ENCODE results near the gene DIAPH2. TPM values are rescaled to one million over a fixed set of nuclear protein-coding genes. Genes with fewer than 3 reads are reported as not detected.
A peak's percentile ranks its signal among the peaks of the same experiment; 100 is the strongest.

Gene DIAPH2
- total RNA-seq, 2 donors from 2014 or later = 21.5 to 51.8 TPM

GRCh38 chrX:97398030-97398551 lies 713.4 kb downstream of the DIAPH2 start:
- no peak for TF ChIP-seq CTCF (conservative IDR thresholded peaks at IDR 0.05)
- Mint-ChIP-seq H3K9me3 (no peaks in the 10 kb centered on the region), H3K36me3 (ENCODE audit: low read depth) (no peaks in the 10 kb centered on the region), H3K27ac (peak overlapping the region; percentile 23), H3K27me3 (ENCODE audit: insufficient read depth) (no peaks in the 10 kb centered on the region), H3K4me3 (no peak overlapping the region), H3K4me1 (peaks cover 5% of the 10 kb centered on the region)
- H3K9ac ChIP-seq (ENCODE audit: extremely low read depth, low read length, poor library complexity, severe bottlenecking) = no peak overlapping the region
- no peaks in the 10 kb centered on the region for H3K4me1 ChIP-seq (ENCODE audit: control insufficient read depth, insufficient read depth, low read length)
- H3K36me3 ChIP-seq (ENCODE audit: control insufficient read depth, insufficient read depth, low read length) = no peaks in the 10 kb centered on the region
- no peak overlapping the region for H3K4me3 ChIP-seq (ENCODE audit: low read length)
- no peaks in the 10 kb centered on the region for H3K27me3 ChIP-seq (ENCODE audit: control insufficient read depth, insufficient read depth, low read length, poor library complexity, severe bottlenecking)
- H3K9me3 ChIP-seq (ENCODE audit: control insufficient read depth, low read length) = no peaks in the 10 kb centered on the region
- WGBS, 2 experiments (ENCODE audit: insufficient coverage in 1 of 2, insufficient read length in 1 of 2) = 43 to 60% methylated on average over 1 of the region's 3 CpGs
- no peak for DNase-seq
- no peak overlapping the region for H3K27ac ChIP-seq (ENCODE audit: low read depth, low read length)

- H3K27ac Mint-ChIP-seq = peak overlapping the region; percentile 59
- no peaks in the 10 kb centered on the region for H3K4me1 ChIP-seq (ENCODE audit: control insufficient read depth, insufficient read depth, low read length)
- no peaks in the 10 kb centered on the region for H3K9me3 Mint-ChIP-seq
- no peak overlapping the region for H3K27ac ChIP-seq (ENCODE audit: low read depth, low read length)
- no peak overlapping the region for H3K4me3 ChIP-seq (ENCODE audit: low read length)
- no peaks in the 10 kb centered on the region for H3K9me3 ChIP-seq (ENCODE audit: control insufficient read depth, low read length)
- H3K36me3 Mint-ChIP-seq (ENCODE audit: low read depth) = no peaks in the 10 kb centered on the region
- TF ChIP-seq CTCF (conservative IDR thresholded peaks at IDR 0.05) = no peak
- no peaks in the 10 kb centered on the region for H3K27me3 ChIP-seq (ENCODE audit: control insufficient read depth, insufficient read depth, low read length, poor library complexity, severe bottlenecking)
- H3K27me3 Mint-ChIP-seq (ENCODE audit: insufficient read depth) = no peaks in the 10 kb centered on the region
- peaks cover 5% of the 10 kb centered on the region for H3K4me1 Mint-ChIP-seq
- no peak for DNase-seq
- 95% methylated on average over 2 of the region's 2 CpGs; no CpG with 5 or more reads in 1 of the 2 experiments for WGBS, 2 experiments (ENCODE audit: insufficient coverage in 1 of 2, insufficient read length in 1 of 2)
- no peak overlapping the region for H3K9ac ChIP-seq (ENCODE audit: extremely low read depth, low read length, poor library complexity, severe bottlenecking)
- H3K4me3 Mint-ChIP-seq = no peak overlapping the region
- no peaks in the 10 kb centered on the region for H3K36me3 ChIP-seq (ENCODE audit: control insufficient read depth, insufficient read depth, low read length)
Observed at GRCh38 chrX:97399400-97399799, 714.8 kb downstream of the DIAPH2 start.

- Histone ChIP-seq H3K9ac (ENCODE audit: extremely low read depth, low read length, poor library complexity, severe bottlenecking) (no peak overlapping the region), H3K4me3 (ENCODE audit: low read length) (no peak overlapping the region), H3K9me3 (ENCODE audit: control insufficient read depth, low read length) (no peaks in the 10 kb centered on the region), H3K36me3 (ENCODE audit: control insufficient read depth, insufficient read depth, low read length) (no peaks in the 10 kb centered on the region), H3K27ac (ENCODE audit: low read depth, low read length) (no peak overlapping the region), H3K4me1 (ENCODE audit: control insufficient read depth, insufficient read depth, low read length) (no peaks in the 10 kb centered on the region), H3K27me3 (ENCODE audit: control insufficient read depth, insufficient read depth, low read length, poor library complexity, severe bottlenecking) (no peaks in the 10 kb centered on the region)
- Mint-ChIP-seq H3K27ac (no peak overlapping the region), H3K4me1 (peaks cover 5% of the 10 kb centered on the region), H3K9me3 (no peaks in the 10 kb centered on the region), H3K4me3 (no peak overlapping the region), H3K36me3 (ENCODE audit: low read depth) (no peaks in the 10 kb centered on the region), H3K27me3 (ENCODE audit: insufficient read depth) (no peaks in the 10 kb centered on the region)
- no peak for DNase-seq
- TF ChIP-seq CTCF (conservative IDR thresholded peaks at IDR 0.05) = no peak
Observed at GRCh38 chrX:97400492-97400891, 715.9 kb downstream of the DIAPH2 start.
